Effector memory CD8-positive, alpha-beta T cell (primary cell): Measurements from ENCODE around the gene MECR.
A peak's percentile ranks its signal among the peaks of the same experiment; 100 is the strongest.

Experiments used
- ATAC-seq: fragments of 150-1000 bp; cut with Tn5 transposase; replicated peaks from 2 replicates; pipeline ENCODE4 v1.10.0; 2021; ENCODE audit warnings: mild to moderate bottlenecking, moderate library complexity
- DNase-seq, 3 experiments: peaks; one replicate each; pipeline ENCODE4 v3.0.0; 2021
- H3K27ac Mint-ChIP-seq, 2 donors: one replicate each; pipeline ENCODE4 v1.8.0; 2022; ENCODE audit warnings: mild to moderate bottlenecking in 2 of 2, mixed read lengths in 2 of 2, moderate library complexity in 2 of 2
- H3K27me3 Mint-ChIP-seq, 2 donors: one replicate each; pipeline ENCODE4 v1.8.0; 2022; ENCODE audit warnings: mixed read lengths in 2 of 2
- H3K36me3 Mint-ChIP-seq: one replicate; pipeline ENCODE4 v1.8.0; 2022; ENCODE audit warnings: mild to moderate bottlenecking, moderate library complexity, mixed read lengths; ENCODE audit not compliant: insufficient read depth
- H3K4me1 Mint-ChIP-seq, 2 donors: one replicate each; pipeline ENCODE4 v1.8.0; 2022; ENCODE audit warnings: low read depth in 2 of 2, mixed read lengths in 2 of 2
- H3K4me3 Mint-ChIP-seq, 2 donors: one replicate each; pipeline ENCODE4 v1.8.0; 2022; ENCODE audit warnings: mild to moderate bottlenecking in 2 of 2, mixed read lengths in 2 of 2, moderate library complexity in 2 of 2
- H3K9me3 Mint-ChIP-seq, 2 donors: one replicate each; pipeline ENCODE4 v1.8.0; 2022; ENCODE audit warnings: mixed read lengths in 2 of 2

MECR gene

DNA sequence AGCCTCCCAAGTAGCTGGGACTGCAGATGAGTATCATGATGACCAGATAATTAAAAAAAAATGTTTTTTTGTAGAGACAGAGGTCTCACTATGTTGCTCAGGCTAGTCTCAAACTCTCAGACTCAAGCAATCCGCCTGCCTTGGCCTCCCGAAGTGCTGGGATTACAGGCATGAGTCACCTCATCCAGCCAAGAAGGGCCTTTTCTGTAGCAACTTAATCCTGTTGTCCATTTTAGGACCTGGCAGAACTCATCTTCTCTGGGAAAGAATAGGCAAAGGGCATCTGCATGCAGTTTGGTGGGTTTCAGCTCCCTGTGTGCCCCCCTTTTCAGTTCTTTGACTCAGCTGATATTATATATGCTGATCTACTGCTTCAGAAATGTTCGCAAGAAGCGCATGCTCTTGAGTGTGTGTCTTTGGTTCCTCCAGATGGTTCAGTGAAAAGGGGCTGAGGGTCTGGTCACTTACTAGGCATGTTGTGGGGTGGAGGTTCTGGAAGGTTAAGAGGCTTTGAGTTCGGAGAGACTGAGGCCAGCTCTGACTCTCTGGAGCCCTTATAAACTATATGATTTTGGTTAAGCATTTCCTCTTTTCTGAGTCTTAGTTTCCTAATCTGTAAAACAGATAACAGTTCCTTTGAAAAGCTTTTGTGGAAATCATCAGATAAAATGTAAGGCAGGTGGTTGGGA lies 29.7 kb downstream of the MECR start:
- Mint-ChIP-seq H3K4me3 (no peak overlapping the region), H3K9me3 (no peaks in the 10 kb centered on the region), H3K4me1 (peaks cover 3 to 4% of the 10 kb centered on the region in 2 donors), H3K27ac (no peak overlapping the region), H3K36me3 (peaks cover 17% of the 10 kb centered on the region), H3K27me3 (no peaks in the 10 kb centered on the region)
- no peak for ATAC-seq
- no peak for DNase-seq

DNA sequence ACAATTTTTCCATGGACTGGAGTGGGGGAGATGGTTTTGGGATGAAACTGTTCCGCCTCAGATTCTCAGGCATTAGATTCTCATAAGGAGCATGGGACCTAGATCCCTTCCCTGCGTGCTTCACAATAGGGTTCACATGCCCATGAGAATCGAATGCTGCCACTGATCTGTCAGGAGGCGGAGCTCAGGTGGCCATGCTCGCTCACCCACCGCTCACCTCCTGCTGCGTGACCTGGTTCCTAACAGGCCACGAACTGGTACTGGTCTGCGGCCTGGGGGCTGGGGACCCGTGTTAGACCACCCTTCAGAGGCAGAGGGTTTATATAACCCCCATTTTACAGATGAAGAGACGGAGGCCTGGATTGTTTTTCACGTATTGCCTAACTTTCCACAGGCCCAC lies 32.7 kb downstream of the MECR start:
- ATAC-seq (no peak), DNase-seq (no peak)
- H3K4me1 Mint-ChIP-seq: peaks cover 3 to 4% of the 10 kb centered on the region in 2 donors
- no peak overlapping the region for H3K4me3 Mint-ChIP-seq
- H3K27ac Mint-ChIP-seq: no peak overlapping the region
- peaks cover 26% of the 10 kb centered on the region for H3K36me3 Mint-ChIP-seq
- H3K9me3 Mint-ChIP-seq: no peaks in the 10 kb centered on the region
- no peaks in the 10 kb centered on the region for H3K27me3 Mint-ChIP-seq

DNA sequence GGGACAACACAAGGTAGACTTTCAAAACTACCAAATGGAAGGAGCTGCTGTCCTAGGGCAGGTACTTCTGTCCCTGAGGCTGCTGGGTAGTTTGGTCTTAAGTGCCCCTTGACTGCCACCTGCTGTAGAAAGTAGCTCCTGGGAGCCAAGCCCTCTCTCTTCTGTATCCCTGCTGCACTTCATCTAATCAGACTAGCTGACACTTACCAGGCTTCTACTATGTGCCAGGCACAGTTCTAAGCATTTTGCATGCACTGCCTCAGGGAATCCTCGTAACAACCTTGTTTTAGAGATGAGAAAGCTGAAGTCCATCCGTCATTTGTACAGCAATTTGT lies 33.2 kb downstream of the MECR start:
- Mint-ChIP-seq H3K4me3 (no peak overlapping the region), H3K36me3 (peaks cover 27% of the 10 kb centered on the region), H3K9me3 (no peaks in the 10 kb centered on the region), H3K27me3 (no peaks in the 10 kb centered on the region), H3K4me1 (no peaks in the 10 kb centered on the region), H3K27ac (peak overlapping the region in 1 of 2 donors; percentile 26)
- ATAC-seq (peak; percentile 73), DNase-seq (peak in 2 of 3 experiments; percentile 12 to 19)

DNA sequence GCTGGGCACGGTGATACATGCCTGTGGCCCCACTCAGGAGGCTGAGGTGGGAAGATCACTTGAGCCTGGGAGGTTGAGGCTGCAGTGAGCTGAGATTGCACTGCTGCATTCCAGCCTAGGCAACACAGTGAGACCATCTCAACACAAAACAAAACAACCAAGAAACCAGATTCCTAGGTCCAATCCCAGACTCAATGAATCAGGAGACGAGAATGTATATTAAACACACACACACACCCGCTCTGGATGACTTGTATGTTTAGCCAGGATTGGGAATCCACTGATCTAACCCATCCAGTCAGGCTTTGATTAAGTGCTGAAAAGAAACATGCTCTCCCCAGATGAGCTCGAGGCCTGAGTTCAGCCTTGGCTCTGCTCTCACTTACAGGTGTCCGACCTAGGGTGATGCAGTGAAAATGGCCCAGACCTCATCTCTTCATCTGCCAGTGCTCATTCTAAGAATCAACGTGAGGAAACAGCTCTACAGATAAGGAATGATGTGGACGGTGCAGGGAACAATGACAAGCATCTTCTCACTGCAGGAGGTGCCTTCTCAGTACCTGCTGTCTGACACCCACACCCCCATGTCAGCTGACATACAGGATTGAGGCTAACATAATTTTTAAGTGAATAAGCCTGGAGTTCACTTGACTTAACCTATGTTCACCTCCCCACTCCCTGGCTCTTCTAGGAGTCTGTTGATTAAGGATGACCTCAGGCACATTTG lies 33.7 kb downstream of the MECR start:
- Mint-ChIP-seq H3K27me3 (no peaks in the 10 kb centered on the region), H3K4me1 (no peaks in the 10 kb centered on the region), H3K4me3 (no peak overlapping the region), H3K36me3 (peaks cover 27% of the 10 kb centered on the region), H3K27ac (peak overlapping the region in 1 of 2 donors; percentile 26), H3K9me3 (no peaks in the 10 kb centered on the region)
- ATAC-seq (no peak), DNase-seq (no peak)

DNA sequence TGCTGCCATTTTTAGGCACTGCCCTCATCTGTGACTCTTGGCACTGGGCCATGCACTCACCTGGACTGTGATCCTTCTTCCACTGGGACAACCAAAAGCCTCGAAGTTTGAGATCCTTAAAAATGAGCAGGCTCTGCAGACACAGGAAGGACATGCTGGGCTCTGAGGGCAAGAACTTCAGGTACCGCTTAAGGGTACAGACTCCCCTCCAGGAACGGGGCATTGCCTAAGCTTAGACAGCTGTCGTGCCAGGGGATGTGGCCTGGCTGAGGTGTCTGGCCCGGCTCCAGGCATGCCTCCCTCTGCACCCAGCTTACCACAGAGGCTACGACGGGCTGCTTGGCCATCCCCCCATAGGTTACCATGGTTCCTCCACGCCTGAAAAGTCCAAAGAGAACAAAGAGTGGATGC lies 34.8 kb downstream of the MECR start:
- H3K36me3 Mint-ChIP-seq: peaks cover 24% of the 10 kb centered on the region
- no peak for ATAC-seq
- H3K4me3 Mint-ChIP-seq: no peak overlapping the region
- DNase-seq: no peak
- H3K27me3 Mint-ChIP-seq: no peaks in the 10 kb centered on the region
- H3K9me3 Mint-ChIP-seq: no peaks in the 10 kb centered on the region
- no peak overlapping the region for H3K27ac Mint-ChIP-seq
- no peaks in the 10 kb centered on the region for H3K4me1 Mint-ChIP-seq

DNA sequence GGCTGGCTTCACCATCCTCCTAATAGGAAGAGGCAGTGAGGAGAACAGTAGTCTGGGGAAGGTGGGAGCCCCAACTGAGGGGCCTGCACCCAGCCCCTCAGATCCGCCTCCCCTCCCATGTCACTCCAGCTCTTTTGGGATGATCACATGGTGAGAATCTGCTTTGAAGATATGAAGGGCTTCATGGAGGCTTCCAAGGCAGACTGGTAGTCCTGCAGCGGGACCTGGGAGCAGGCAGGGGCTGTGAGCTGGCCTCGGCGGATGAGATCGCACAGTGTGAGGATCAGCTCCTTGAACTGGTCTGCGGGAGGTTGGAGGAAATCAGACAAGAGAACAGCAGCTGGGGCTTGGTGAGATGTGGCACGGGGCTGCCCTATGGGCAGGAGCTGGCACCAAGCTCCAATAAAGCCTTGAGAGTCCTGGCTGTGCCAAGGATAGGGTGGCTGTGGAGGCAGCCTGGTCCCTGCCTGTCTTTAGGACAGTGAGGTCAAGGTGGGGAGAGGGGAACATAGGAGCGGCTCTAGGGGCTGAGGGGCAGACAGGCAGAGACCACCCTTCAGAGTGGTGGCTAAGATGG lies 36.8 kb downstream of the MECR start:
- Mint-ChIP-seq H3K27me3 (no peaks in the 10 kb centered on the region), H3K9me3 (no peaks in the 10 kb centered on the region), H3K27ac (peak overlapping the region in 1 of 2 donors; percentile 60), H3K4me3 (no peak overlapping the region), H3K36me3 (peaks cover 13% of the 10 kb centered on the region), H3K4me1 (no peaks in the 10 kb centered on the region)
- ATAC-seq (no peak), DNase-seq (no peak)

DNA sequence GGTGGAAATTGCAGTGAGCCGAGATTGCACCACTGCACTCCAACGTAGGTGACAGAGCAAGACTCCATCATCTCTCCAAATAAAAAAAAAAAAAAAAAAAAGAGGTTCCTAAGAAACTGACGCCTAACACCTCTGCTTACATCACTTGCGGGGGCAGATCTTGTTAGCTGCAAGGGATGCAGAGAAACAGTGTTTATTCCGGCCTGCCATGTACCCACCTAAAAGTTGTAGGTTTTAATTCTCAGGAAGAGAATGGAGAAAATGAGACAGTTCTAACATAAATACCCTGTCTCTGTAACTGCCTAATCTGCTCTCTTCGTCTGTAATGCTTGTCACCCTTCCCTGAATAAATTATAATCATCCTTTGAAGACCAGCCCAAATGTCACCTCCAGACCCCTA lies 40.0 kb downstream of the MECR start:
- DNase-seq: no peak
- Mint-ChIP-seq H3K4me1 (no peaks in the 10 kb centered on the region), H3K36me3 (peaks cover 15% of the 10 kb centered on the region), H3K27ac (no peak overlapping the region), H3K4me3 (no peak overlapping the region), H3K9me3 (no peaks in the 10 kb centered on the region), H3K27me3 (no peaks in the 10 kb centered on the region)
- ATAC-seq: no peak

DNA sequence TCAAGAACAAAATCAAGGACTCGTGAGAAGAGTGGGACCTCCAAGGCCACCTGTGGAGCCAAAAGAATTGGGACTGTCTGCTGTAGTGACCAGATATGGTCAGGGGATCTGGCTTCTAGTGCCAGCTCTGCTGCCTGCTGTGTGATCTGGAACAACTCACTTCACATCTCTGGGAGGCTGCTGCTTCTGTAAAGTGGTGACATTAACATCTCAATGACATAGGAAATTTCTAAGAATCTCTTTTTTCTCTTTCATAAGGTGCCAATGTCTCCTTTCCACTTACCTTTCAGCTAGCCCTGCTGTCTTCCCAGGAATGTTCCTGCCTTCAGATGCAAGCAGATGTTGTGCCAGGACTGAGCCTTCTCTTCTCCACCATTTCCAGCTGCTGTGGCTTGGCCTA lies 44.0 kb downstream of the MECR start:
- DNase-seq (no peak), ATAC-seq (no peak)
- no peaks in the 10 kb centered on the region for H3K27me3 Mint-ChIP-seq
- peaks cover 14% of the 10 kb centered on the region for H3K36me3 Mint-ChIP-seq
- H3K27ac Mint-ChIP-seq: no peak overlapping the region
- peaks cover 4 to 5% of the 10 kb centered on the region in 2 donors for H3K4me1 Mint-ChIP-seq
- no peaks in the 10 kb centered on the region for H3K9me3 Mint-ChIP-seq
- H3K4me3 Mint-ChIP-seq: no peak overlapping the region

DNA sequence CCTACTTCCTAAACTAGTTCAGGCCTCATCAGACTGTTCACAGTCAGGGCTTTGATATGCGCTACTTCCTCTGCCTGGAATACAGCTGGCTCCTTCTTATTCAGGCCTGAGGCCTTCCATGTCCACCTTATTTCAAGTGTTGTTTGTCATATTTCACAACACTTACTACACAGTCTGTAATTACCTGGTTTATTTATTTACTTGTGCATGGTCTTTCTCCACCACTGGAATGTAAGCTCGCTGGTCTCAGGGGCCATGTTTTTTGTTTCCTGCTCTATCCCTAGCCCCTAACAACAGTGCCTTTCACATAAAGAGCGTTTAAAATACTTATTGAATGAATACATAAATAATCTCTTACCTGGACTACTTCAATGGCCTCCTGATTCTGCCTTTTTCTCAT lies 44.5 kb downstream of the MECR start:
- Mint-ChIP-seq H3K9me3 (no peaks in the 10 kb centered on the region), H3K27ac (no peak overlapping the region), H3K36me3 (peaks cover 19% of the 10 kb centered on the region), H3K4me3 (no peak overlapping the region), H3K4me1 (peaks cover 4 to 5% of the 10 kb centered on the region in 2 donors), H3K27me3 (no peaks in the 10 kb centered on the region)
- no peak for DNase-seq
- ATAC-seq: no peak

DNA sequence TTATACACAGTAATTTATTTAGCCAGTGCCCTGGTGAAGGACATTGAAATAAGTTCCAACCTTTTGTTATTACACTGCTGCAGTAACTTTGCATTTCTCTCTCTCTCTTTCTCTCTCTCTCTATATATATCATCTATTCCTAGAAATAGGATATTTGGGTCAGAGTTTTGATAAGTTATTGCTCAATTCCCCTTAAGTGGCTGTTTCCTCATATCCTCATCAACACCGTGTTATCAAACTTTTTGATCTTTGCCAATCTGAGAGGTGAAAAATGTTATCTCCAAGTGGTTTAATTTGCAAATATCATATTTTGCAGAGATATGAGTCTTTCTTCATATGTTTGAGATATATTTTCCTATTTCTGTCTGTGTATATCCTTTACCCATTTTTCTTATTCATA lies 47.4 kb downstream of the MECR start:
- no peaks in the 10 kb centered on the region for H3K9me3 Mint-ChIP-seq
- no peak for DNase-seq
- H3K27me3 Mint-ChIP-seq: no peaks in the 10 kb centered on the region
- H3K4me1 Mint-ChIP-seq: peaks cover 25 to 32% of the 10 kb centered on the region in 2 donors
- no peak overlapping the region for H3K27ac Mint-ChIP-seq
- peaks cover 35% of the 10 kb centered on the region for H3K36me3 Mint-ChIP-seq
- no peak for ATAC-seq
- H3K4me3 Mint-ChIP-seq: peak overlapping the region; percentile 88 to 90

DNA sequence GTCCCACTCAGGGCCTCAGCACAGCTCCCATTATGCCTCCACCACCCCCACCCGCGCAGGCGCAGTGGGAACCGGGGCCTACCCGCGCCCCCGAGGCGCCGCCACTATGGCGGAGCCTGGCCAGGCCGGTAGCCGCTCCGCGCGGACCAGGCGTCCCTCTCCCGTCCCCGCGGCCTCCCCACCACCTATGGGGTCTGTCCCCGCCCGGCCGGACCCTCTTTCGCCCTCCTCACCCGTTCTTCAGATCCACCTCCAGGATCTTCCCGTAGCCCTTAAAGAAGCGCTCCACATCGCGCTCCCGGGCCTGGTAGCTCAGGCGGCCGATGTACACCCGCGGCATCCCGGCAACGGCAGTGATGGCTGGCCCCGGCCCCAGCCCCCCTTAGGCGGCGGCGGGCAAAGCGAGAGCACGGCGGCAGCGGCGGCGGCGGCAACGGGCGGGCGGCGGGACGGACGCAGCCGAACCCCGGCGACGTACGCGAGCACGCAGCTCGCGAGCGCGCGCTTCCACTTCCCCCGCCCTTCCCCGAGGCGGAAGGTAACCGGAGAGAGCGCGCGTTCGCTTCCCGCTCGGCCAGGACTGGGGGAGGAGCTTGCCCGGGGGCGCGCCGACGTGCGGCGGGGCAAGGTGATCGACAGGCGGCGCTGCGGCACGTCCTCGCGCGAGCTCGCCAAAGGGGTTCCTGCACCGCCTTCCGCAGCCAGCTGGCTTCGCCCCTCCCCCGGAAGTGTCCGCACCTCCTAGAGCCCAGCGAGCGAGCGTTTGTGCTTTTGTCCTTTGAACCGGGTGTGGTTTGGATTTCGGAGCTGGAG lies 49.1 kb downstream of the MECR start, which contains the start of gene SRSF4:
SRSF4 (minus strand) TSS at position 488 of the 813 bp plus-strand sequence; CDS start at position 340, 148 bp downstream.
- peaks cover 36 to 47% of the 10 kb centered on the region in 2 donors for H3K4me1 Mint-ChIP-seq

DNA sequence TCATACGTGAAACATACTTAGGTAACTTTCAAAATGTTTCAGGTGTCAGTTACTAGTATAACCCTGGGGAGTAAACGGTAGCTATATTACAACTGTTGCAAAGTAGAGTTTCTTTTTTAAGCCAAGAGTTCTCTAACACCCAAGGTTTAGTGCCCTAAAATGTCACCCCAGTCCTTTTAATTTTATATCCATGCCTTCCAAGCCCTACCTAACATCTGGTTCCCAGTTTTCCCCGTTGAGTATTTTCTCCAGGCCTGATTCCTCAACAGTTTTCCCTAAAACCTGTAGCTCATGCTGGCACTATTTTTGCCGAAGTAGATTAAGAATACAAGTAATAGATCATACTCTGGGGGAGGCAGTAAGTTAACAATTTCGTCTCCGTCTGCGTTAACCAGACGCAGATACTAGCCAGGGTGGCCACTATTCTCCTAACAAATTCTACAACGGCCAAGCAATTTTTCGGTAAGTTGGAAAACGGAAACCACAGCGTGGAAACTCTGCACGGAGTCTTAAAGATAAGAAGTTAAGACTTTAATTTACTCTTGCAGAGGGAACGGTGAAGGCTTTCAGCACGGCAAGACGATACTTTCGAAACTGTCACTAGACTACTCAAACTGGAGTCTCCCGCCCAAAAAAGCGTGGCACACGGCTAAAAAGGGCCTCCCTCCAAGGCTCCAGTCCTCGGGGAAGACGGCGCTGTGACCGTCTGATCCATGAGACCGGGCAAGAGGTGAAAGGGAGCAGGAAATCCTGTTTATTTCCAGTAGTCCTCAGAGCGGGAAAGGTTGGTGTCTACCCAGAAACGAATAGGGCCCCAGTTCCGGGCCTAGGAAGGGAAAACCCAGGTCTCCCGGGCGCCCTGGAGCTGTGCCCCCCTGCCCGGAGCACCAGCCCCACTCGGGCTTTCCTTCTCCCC lies 50.0 kb downstream of the MECR start:
- Mint-ChIP-seq H3K4me1 (peaks cover 38 to 56% of the 10 kb centered on the region in 2 donors), H3K27ac (peak overlapping the region; percentile 92 to 93), H3K9me3 (no peaks in the 10 kb centered on the region), H3K27me3 (no peaks in the 10 kb centered on the region), H3K36me3 (peaks cover 52% of the 10 kb centered on the region), H3K4me3 (peak overlapping the region; percentile 88 to 90)
- ATAC-seq (no peak), DNase-seq (peak in 1 of 3 experiments; percentile 11)

More for the DNA sequence above, 49.1 kb downstream of the MECR start, which contains the start of gene SRSF4:
- Mint-ChIP-seq H3K9me3 (no peaks in the 10 kb centered on the region), H3K27ac (peak within 1 kb of the TSS; percentile 92 to 93), H3K27me3 (no peaks in the 10 kb centered on the region), H3K36me3 (peaks cover 44% of the 10 kb centered on the region), H3K4me3 (peak within 1 kb of the TSS; percentile 88 to 90)
- ATAC-seq (peak; percentile 86), DNase-seq (peak; percentile 98 to 100 (median 99))
